ENCODE measurements around the gene VOPP1.

Gene VOPP1

GRCh38 chr7:55432506-55432905, 139.8 kb downstream of the VOPP1 start:
- no peak overlapping the region for H3K23ac ChIP-seq (ENCODE audit: low read length in 2 of 2)
- no peak overlapping the region for H3K4me2 ChIP-seq (ENCODE audit: low read length, poor library complexity, severe bottlenecking)
- H3K9me3 ChIP-seq (ENCODE audit: control insufficient read depth, low read length), result no peaks in the 10 kb centered on the region
- peaks cover 2% of the 10 kb centered on the region for H3K4me1 ChIP-seq (ENCODE audit: control insufficient read depth, insufficient read depth, low read depth, low read length)
- H2BK12ac ChIP-seq (ENCODE audit: low read length in 2 of 2), result no peak overlapping the region
- H2BK15ac ChIP-seq (ENCODE audit: low read depth, poor library complexity, severe bottlenecking), result no peak overlapping the region
- H2BK5ac ChIP-seq (ENCODE audit: low read depth, low read length, poor library complexity, severe bottlenecking), result no peak overlapping the region
- H3K27me3 ChIP-seq (ENCODE audit: control insufficient read depth in 1 of 2, insufficient read depth in 1 of 2, low read length in 2 of 2), result no peaks in the 10 kb centered on the region
- no peak overlapping the region for H3K9ac ChIP-seq (ENCODE audit: low read length)
- peaks cover 8 to 15% of the 10 kb centered on the region in 2 experiments for H3K36me3 ChIP-seq (ENCODE audit: control insufficient read depth in 1 of 2, insufficient read depth in 2 of 2, low read depth in 1 of 2, low read length in 2 of 2)
- H2AFZ ChIP-seq (ENCODE audit: low read depth, low read length), result no peak overlapping the region
- no peak overlapping the region for H4K91ac ChIP-seq (ENCODE audit: low read length)
- no peak overlapping the region for H3K4ac ChIP-seq (ENCODE audit: low read depth in 1 of 2, low read length in 2 of 2)
- no peak overlapping the region for H3K4me3 ChIP-seq (ENCODE audit: insufficient read depth in 1 of 2, low read depth in 1 of 2, low read length in 2 of 2)
- no peak overlapping the region for H3K14ac ChIP-seq (ENCODE audit: low read length in 2 of 2)
- H4K8ac ChIP-seq (ENCODE audit: low read length), result no peak overlapping the region
- no peak overlapping the region for H3K27ac ChIP-seq (ENCODE audit: low read length, poor library complexity, severe bottlenecking)
- 100% methylated on average over 2 of the region's 3 CpGs for WGBS
- DNase-seq, result no peak
- H2BK120ac ChIP-seq (ENCODE audit: low read depth, low read length), result no peak overlapping the region
- no peaks in the 10 kb centered on the region for H3K79me1 ChIP-seq (replicated peaks; ENCODE audit: low read length, poor library complexity, severe bottlenecking)
- no peak overlapping the region for H3K18ac ChIP-seq (ENCODE audit: low read depth in 1 of 2, low read length in 2 of 2)
- H2AK5ac ChIP-seq (ENCODE audit: low read length, severe bottlenecking), result no peak overlapping the region

GRCh38 chr7:55431898-55432297, 140.4 kb downstream of the VOPP1 start:
- no peak overlapping the region for H4K8ac ChIP-seq (ENCODE audit: low read length)
- H2AK5ac ChIP-seq (ENCODE audit: low read length, severe bottlenecking), result no peak overlapping the region
- H3K4me3 ChIP-seq (ENCODE audit: insufficient read depth in 1 of 2, low read depth in 1 of 2, low read length in 2 of 2), result no peak overlapping the region
- no peaks in the 10 kb centered on the region for H3K79me1 ChIP-seq (replicated peaks; ENCODE audit: low read length, poor library complexity, severe bottlenecking)
- H2AFZ ChIP-seq (ENCODE audit: low read depth, low read length), result no peak overlapping the region
- no peak overlapping the region for H2BK5ac ChIP-seq (ENCODE audit: low read depth, low read length, poor library complexity, severe bottlenecking)
- H4K91ac ChIP-seq (ENCODE audit: low read length), result no peak overlapping the region
- no peaks in the 10 kb centered on the region for H3K9me3 ChIP-seq (ENCODE audit: control insufficient read depth, low read length)
- no peak overlapping the region for H2BK120ac ChIP-seq (ENCODE audit: low read depth, low read length)
- H3K9ac ChIP-seq (ENCODE audit: low read length), result no peak overlapping the region
- H3K4me1 ChIP-seq (ENCODE audit: control insufficient read depth, insufficient read depth, low read depth, low read length), result peaks cover 2% of the 10 kb centered on the region
- H2BK12ac ChIP-seq (ENCODE audit: low read length in 2 of 2), result no peak overlapping the region
- H3K23ac ChIP-seq (ENCODE audit: low read length in 2 of 2), result no peak overlapping the region
- H3K27ac ChIP-seq (ENCODE audit: low read length, poor library complexity, severe bottlenecking), result no peak overlapping the region
- H3K27me3 ChIP-seq (ENCODE audit: control insufficient read depth in 1 of 2, insufficient read depth in 1 of 2, low read length in 2 of 2), result no peaks in the 10 kb centered on the region
- 19% methylated on average over 2 of the region's 2 CpGs for WGBS
- no peak overlapping the region for H3K14ac ChIP-seq (ENCODE audit: low read length in 2 of 2)
- DNase-seq, result no peak
- H3K18ac ChIP-seq (ENCODE audit: low read depth in 1 of 2, low read length in 2 of 2), result no peak overlapping the region
- H3K36me3 ChIP-seq (ENCODE audit: control insufficient read depth in 1 of 2, insufficient read depth in 2 of 2, low read depth in 1 of 2, low read length in 2 of 2), result peaks cover 8 to 15% of the 10 kb centered on the region in 2 experiments
- no peak overlapping the region for H3K4me2 ChIP-seq (ENCODE audit: low read length, poor library complexity, severe bottlenecking)
- no peak overlapping the region for H3K4ac ChIP-seq (ENCODE audit: low read depth in 1 of 2, low read length in 2 of 2)
- H2BK15ac ChIP-seq (ENCODE audit: low read depth, poor library complexity, severe bottlenecking), result no peak overlapping the region

- H4K91ac ChIP-seq (ENCODE audit: low read length), result no peak overlapping the region
Measured at GRCh38 chr7:55429835-55430499, 142.3 kb downstream of the VOPP1 start.

GRCh38 chr7:55427800-55428199, 144.5 kb downstream of the VOPP1 start:
- no peak overlapping the region for H4K91ac ChIP-seq (ENCODE audit: low read length)
- no peak overlapping the region for H2BK120ac ChIP-seq (ENCODE audit: low read depth, low read length)
- WGBS, result 93% methylated on average over 11 of the region's 11 CpGs
- H2BK15ac ChIP-seq (ENCODE audit: low read depth, poor library complexity, severe bottlenecking), result no peak overlapping the region
- H3K36me3 ChIP-seq (ENCODE audit: control insufficient read depth in 1 of 2, insufficient read depth in 2 of 2, low read depth in 1 of 2, low read length in 2 of 2), result peaks cover 14 to 29% of the 10 kb centered on the region in 2 experiments
- H3K14ac ChIP-seq (ENCODE audit: low read length in 2 of 2), result no peak overlapping the region
- H2AK5ac ChIP-seq (ENCODE audit: low read length, severe bottlenecking), result no peak overlapping the region
- no peak overlapping the region for H2BK12ac ChIP-seq (ENCODE audit: low read length in 2 of 2)
- no peak overlapping the region for H3K4ac ChIP-seq (ENCODE audit: low read depth in 1 of 2, low read length in 2 of 2)
- H2BK5ac ChIP-seq (ENCODE audit: low read depth, low read length, poor library complexity, severe bottlenecking), result no peak overlapping the region
- no peak overlapping the region for H2AFZ ChIP-seq (ENCODE audit: low read depth, low read length)
- peaks cover 1% of the 10 kb centered on the region for H3K79me1 ChIP-seq (replicated peaks; ENCODE audit: low read length, poor library complexity, severe bottlenecking)
- no peak overlapping the region for H3K4me2 ChIP-seq (ENCODE audit: low read length, poor library complexity, severe bottlenecking)
- no peaks in the 10 kb centered on the region for H3K9me3 ChIP-seq (ENCODE audit: control insufficient read depth, low read length)
- no peak overlapping the region for H3K9ac ChIP-seq (ENCODE audit: low read length)
- H3K27ac ChIP-seq (ENCODE audit: low read length, poor library complexity, severe bottlenecking), result no peak overlapping the region
- no peaks in the 10 kb centered on the region for H3K27me3 ChIP-seq (ENCODE audit: control insufficient read depth in 1 of 2, insufficient read depth in 1 of 2, low read length in 2 of 2)
- DNase-seq, result no peak
- no peak overlapping the region for H4K8ac ChIP-seq (ENCODE audit: low read length)
- H3K23ac ChIP-seq (ENCODE audit: low read length in 2 of 2), result no peak overlapping the region
- H3K4me3 ChIP-seq (ENCODE audit: insufficient read depth in 1 of 2, low read depth in 1 of 2, low read length in 2 of 2), result no peak overlapping the region
- peaks cover 7% of the 10 kb centered on the region for H3K4me1 ChIP-seq (ENCODE audit: control insufficient read depth, insufficient read depth, low read depth, low read length)
- H3K18ac ChIP-seq (ENCODE audit: low read depth in 1 of 2, low read length in 2 of 2), result no peak overlapping the region

More at GRCh38 chr7:55429835-55430499, 142.3 kb downstream of the VOPP1 start:
- Histone ChIP-seq H2AFZ (ENCODE audit: low read depth, low read length) (no peak overlapping the region), H3K79me1 (replicated peaks; ENCODE audit: low read length, poor library complexity, severe bottlenecking) (no peaks in the 10 kb centered on the region), H2BK120ac (ENCODE audit: low read depth, low read length) (no peak overlapping the region), H3K9ac (ENCODE audit: low read length) (no peak overlapping the region), H2AK5ac (ENCODE audit: low read length, severe bottlenecking) (no peak overlapping the region), H3K36me3 (ENCODE audit: control insufficient read depth in 1 of 2, insufficient read depth in 2 of 2, low read depth in 1 of 2, low read length in 2 of 2) (peaks cover 18 to 29% of the 10 kb centered on the region in 2 experiments), H3K9me3 (ENCODE audit: control insufficient read depth, low read length) (no peaks in the 10 kb centered on the region), H3K4ac (ENCODE audit: low read depth in 1 of 2, low read length in 2 of 2) (no peak overlapping the region), H2BK15ac (ENCODE audit: low read depth, poor library complexity, severe bottlenecking) (no peak overlapping the region), H4K8ac (ENCODE audit: low read length) (no peak overlapping the region), H2BK12ac (ENCODE audit: low read length in 2 of 2) (no peak overlapping the region), H3K4me3 (ENCODE audit: insufficient read depth in 1 of 2, low read depth in 1 of 2, low read length in 2 of 2) (no peak overlapping the region), H2BK5ac (ENCODE audit: low read depth, low read length, poor library complexity, severe bottlenecking) (no peak overlapping the region), H3K23ac (ENCODE audit: low read length in 2 of 2) (no peak overlapping the region), H3K18ac (ENCODE audit: low read depth in 1 of 2, low read length in 2 of 2) (no peak overlapping the region), H3K4me2 (ENCODE audit: low read length, poor library complexity, severe bottlenecking) (no peak overlapping the region), H3K27ac (ENCODE audit: low read length, poor library complexity, severe bottlenecking) (no peak overlapping the region), H3K14ac (ENCODE audit: low read length in 2 of 2) (no peak overlapping the region), H3K27me3 (ENCODE audit: control insufficient read depth in 1 of 2, insufficient read depth in 1 of 2, low read length in 2 of 2) (no peaks in the 10 kb centered on the region), H3K4me1 (ENCODE audit: control insufficient read depth, insufficient read depth, low read depth, low read length) (peaks cover 2% of the 10 kb centered on the region)
- 81% methylated on average over 11 of the region's 11 CpGs for WGBS
- DNase-seq, result no peak
